ENCODE results near the gene KRTAP4-16.
"Not testable (repeated sequence)": the region's sequence is repeated elsewhere in the genome, so short reads cannot be mapped to it uniquely, and the experiment has no call there.

Gene KRTAP4-16

GRCh38 chr17:41119696-41120690, 18.0 kb upstream of the KRTAP4-16 start:
- not testable (repeated sequence) for DNase-seq (ENCODE audit: low spot score)

GRCh38 chr17:41118721-41119120, 16.7 kb upstream of the KRTAP4-16 start:
- DNase-seq (ENCODE audit: low spot score) = no peak

GRCh38 chr17:41117846-41118386, 15.9 kb upstream of the KRTAP4-16 start, which contains the start of gene KRTAP4-11:
KRTAP4-11 (minus strand) TSS chr17:41118373; CDS start chr17:41118315, 58 bp downstream.
- not testable (repeated sequence) for DNase-seq (ENCODE audit: low spot score)

GRCh38 chr17:41116297-41116696, 14.3 kb upstream of the KRTAP4-16 start:
- no peak for DNase-seq (ENCODE audit: low spot score)

GRCh38 chr17:41111151-41111885, 9.3 kb upstream of the KRTAP4-16 start:
- no peak for DNase-seq (ENCODE audit: low spot score)

- not testable (repeated sequence) for DNase-seq (ENCODE audit: low spot score)
Measured at GRCh38 chr17:41108728-41109386, 6.8 kb upstream of the KRTAP4-16 start.

- no peak for DNase-seq (ENCODE audit: low spot score)
Measured at GRCh38 chr17:41107941-41108450, 6.0 kb upstream of the KRTAP4-16 start.

- DNase-seq (ENCODE audit: low spot score) = not testable (repeated sequence)
Measured at GRCh38 chr17:41105347-41105746, 3.3 kb upstream of the KRTAP4-16 start, which contains the start of gene KRTAP4-9. KRTAP4-9 (plus strand) TSS chr17:41105389; CDS start chr17:41105389, 0 bp downstream.

GRCh38 chr17:41104386-41105038, 2.5 kb upstream of the KRTAP4-16 start:
- not testable (repeated sequence) for DNase-seq (ENCODE audit: low spot score)

GRCh38 chr17:41103896-41104295, 1.9 kb upstream of the KRTAP4-16 start:
- no peak for DNase-seq (ENCODE audit: low spot score)

GRCh38 chr17:41099682-41100480, 2.1 kb downstream of the KRTAP4-16 start:
- not testable (repeated sequence) for DNase-seq (ENCODE audit: low spot score)

- DNase-seq (ENCODE audit: low spot score) = no peak
Measured at GRCh38 chr17:41098481-41098880, 3.5 kb downstream of the KRTAP4-16 start.

- DNase-seq (ENCODE audit: low spot score) = no peak
Measured at GRCh38 chr17:41098042-41098441, 4.0 kb downstream of the KRTAP4-16 start, which contains the start of gene KRTAP4-8. KRTAP4-8 (minus strand) TSS chr17:41098142; CDS start chr17:41098084, 58 bp downstream.

- DNase-seq (ENCODE audit: low spot score) = no peak
Measured at GRCh38 chr17:41096055-41096454, 6.0 kb downstream of the KRTAP4-16 start.

- not testable (repeated sequence) for DNase-seq (ENCODE audit: low spot score)
Measured at GRCh38 chr17:41088760-41089352, 13.2 kb downstream of the KRTAP4-16 start.

- not testable (repeated sequence) for DNase-seq (ENCODE audit: low spot score)
Measured at GRCh38 chr17:41084100-41084856, 17.7 kb downstream of the KRTAP4-16 start, which contains the start of gene KRTAP4-7. KRTAP4-7 (plus strand) TSS chr17:41084150; CDS start chr17:41084207, 57 bp downstream.

- not testable (repeated sequence) for DNase-seq (ENCODE audit: low spot score)
Measured at GRCh38 chr17:41083427-41083826, 18.6 kb downstream of the KRTAP4-16 start.

GRCh38 chr17:41082626-41083025, 19.4 kb downstream of the KRTAP4-16 start:
- DNase-seq (ENCODE audit: low spot score) = no peak

GRCh38 chr17:41076788-41077187, 25.2 kb downstream of the KRTAP4-16 start:
- no peak for DNase-seq (ENCODE audit: low spot score)

Data from LoVo (cell line).